ENCODE measurements around the gene STARD4.

The STARD4 gene

GRCh38 chr5:111512375-111513130, at the start of gene STARD4:
STARD4 (minus strand) TSS chr5:111512535; CDS start chr5:111507433, 5,102 bp downstream.
- DNase-seq (ENCODE audit: low read depth in 2 of 2) = peak; percentile 87 to 94

- DNase-seq (ENCODE audit: low read depth in 2 of 2) = no peak
Observed at GRCh38 chr5:111559680-111560079, 47.3 kb upstream of the STARD4 start.

GRCh38 chr5:111557686-111558085, 45.4 kb upstream of the STARD4 start:
- no peak for DNase-seq (ENCODE audit: low read depth in 2 of 2)

GRCh38 chr5:111557111-111557510, 44.8 kb upstream of the STARD4 start:
- DNase-seq (ENCODE audit: low read depth in 2 of 2) = no peak

- no peak for DNase-seq (ENCODE audit: low read depth in 2 of 2)
Observed at GRCh38 chr5:111556501-111556900, 44.2 kb upstream of the STARD4 start.

GRCh38 chr5:111555760-111556159, 43.4 kb upstream of the STARD4 start:
- no peak for DNase-seq (ENCODE audit: low read depth in 2 of 2)

GRCh38 chr5:111553868-111554267, 41.5 kb upstream of the STARD4 start:
- no peak for DNase-seq (ENCODE audit: low read depth in 2 of 2)

GRCh38 chr5:111552896-111553295, 40.6 kb upstream of the STARD4 start:
- DNase-seq (ENCODE audit: low read depth in 2 of 2) = no peak

GRCh38 chr5:111552492-111552891, 40.2 kb upstream of the STARD4 start:
- no peak for DNase-seq (ENCODE audit: low read depth in 2 of 2)

GRCh38 chr5:111551569-111552275, 39.4 kb upstream of the STARD4 start:
- no peak for DNase-seq (ENCODE audit: low read depth in 2 of 2)

GRCh38 chr5:111551161-111551560, 38.8 kb upstream of the STARD4 start:
- no peak for DNase-seq (ENCODE audit: low read depth in 2 of 2)

- DNase-seq (ENCODE audit: low read depth in 2 of 2) = peak; percentile 44 to 56
Observed at GRCh38 chr5:111550282-111551020, 38.1 kb upstream of the STARD4 start.

GRCh38 chr5:111548992-111549649, 36.8 kb upstream of the STARD4 start:
- DNase-seq (ENCODE audit: low read depth in 2 of 2) = no peak

- DNase-seq (ENCODE audit: low read depth in 2 of 2) = no peak
Observed at GRCh38 chr5:111548348-111548950, 36.1 kb upstream of the STARD4 start.

- no peak for DNase-seq (ENCODE audit: low read depth in 2 of 2)
Observed at GRCh38 chr5:111545031-111545430, 32.7 kb upstream of the STARD4 start.

- no peak for DNase-seq (ENCODE audit: low read depth in 2 of 2)
Observed at GRCh38 chr5:111537141-111538024, 25.0 kb upstream of the STARD4 start.

- DNase-seq (ENCODE audit: low read depth in 2 of 2) = no peak
Observed at GRCh38 chr5:111535879-111536549, 23.7 kb upstream of the STARD4 start.

GRCh38 chr5:111532886-111533582, 20.7 kb upstream of the STARD4 start:
- DNase-seq (ENCODE audit: low read depth in 2 of 2) = no peak

- peak; percentile 82 to 88 for DNase-seq (ENCODE audit: low read depth in 2 of 2)
Observed at GRCh38 chr5:111530298-111530740, 18.0 kb upstream of the STARD4 start.

Measured in stimulated activated CD8-positive, alpha-beta memory T cell treated with anti-CD3 and anti-CD28 coated beads, Interleukin-7, amount 100 ng/mL, for 4 hours (primary cell).